Astrocyte of the spinal cord (primary cell): ENCODE data around the gene LECT2.

Experiments used
- DNase-seq: peaks from one replicate; pipeline ENCODE4 v3.0.0; 2011; ENCODE audit warnings: low read depth, low spot score
- H3K4me3 ChIP-seq: 2 replicates; pipeline ENCODE4 v1.5.1; 2011; ENCODE audit warnings: low read depth, mild to moderate bottlenecking, low read length, moderate library complexity
- in situ Hi-C: cut with HindIII; loops from 2 replicates; pipeline ENCODE4 v1.10.0; 2017; ENCODE audit warnings: low sequenced_read_pairs
- TF ChIP-seq, protein P1 (sequence below): IDR thresholded peaks from 2 replicates; pipeline ENCODE4 v1.5.1; 2012; ENCODE audit warnings: low read depth, mild to moderate bottlenecking, low read length, inconsistent platforms

Gene LECT2

DNA sequence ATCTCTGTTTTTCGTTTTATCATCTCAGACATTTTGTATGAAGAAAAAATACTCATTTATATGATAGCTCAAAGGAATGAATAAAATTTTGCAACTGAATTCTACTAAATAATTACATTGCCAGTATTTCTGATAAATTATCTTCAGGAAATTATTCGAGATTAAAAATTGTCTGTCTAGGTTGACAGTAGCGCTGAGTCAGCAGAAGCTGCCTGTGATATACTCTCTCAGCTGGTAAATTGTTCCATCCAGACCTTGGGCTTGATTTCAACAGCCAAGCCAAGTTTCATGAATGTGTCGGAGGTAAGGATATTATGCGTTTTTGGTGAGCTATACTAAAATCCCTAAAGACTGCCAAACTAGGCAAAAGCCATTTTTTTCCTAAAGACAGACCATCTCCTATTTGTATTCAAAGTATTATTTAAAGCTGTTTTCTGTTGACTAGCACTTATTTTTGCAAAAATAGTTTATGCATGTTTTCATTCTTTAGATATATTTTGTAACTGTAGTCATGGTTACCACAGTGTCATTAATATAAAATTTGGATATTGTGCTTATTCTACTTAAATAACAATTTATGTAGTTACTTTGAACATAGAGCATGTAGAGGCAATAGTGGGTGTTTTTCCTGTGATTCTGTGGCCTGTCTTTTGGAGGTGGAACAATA is 17.4 kb downstream of the LECT2 start:
- no peak for DNase-seq
- TF ChIP-seq, protein P1, sequence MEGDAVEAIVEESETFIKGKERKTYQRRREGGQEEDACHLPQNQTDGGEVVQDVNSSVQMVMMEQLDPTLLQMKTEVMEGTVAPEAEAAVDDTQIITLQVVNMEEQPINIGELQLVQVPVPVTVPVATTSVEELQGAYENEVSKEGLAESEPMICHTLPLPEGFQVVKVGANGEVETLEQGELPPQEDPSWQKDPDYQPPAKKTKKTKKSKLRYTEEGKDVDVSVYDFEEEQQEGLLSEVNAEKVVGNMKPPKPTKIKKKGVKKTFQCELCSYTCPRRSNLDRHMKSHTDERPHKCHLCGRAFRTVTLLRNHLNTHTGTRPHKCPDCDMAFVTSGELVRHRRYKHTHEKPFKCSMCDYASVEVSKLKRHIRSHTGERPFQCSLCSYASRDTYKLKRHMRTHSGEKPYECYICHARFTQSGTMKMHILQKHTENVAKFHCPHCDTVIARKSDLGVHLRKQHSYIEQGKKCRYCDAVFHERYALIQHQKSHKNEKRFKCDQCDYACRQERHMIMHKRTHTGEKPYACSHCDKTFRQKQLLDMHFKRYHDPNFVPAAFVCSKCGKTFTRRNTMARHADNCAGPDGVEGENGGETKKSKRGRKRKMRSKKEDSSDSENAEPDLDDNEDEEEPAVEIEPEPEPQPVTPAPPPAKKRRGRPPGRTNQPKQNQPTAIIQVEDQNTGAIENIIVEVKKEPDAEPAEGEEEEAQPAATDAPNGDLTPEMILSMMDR = no peak
- in situ Hi-C loops = no loop called here
- H3K4me3 ChIP-seq = no peak overlapping the region

GRCh38 chr5:135934939-135935338 is 19.8 kb downstream of the LECT2 start:
- TF ChIP-seq, protein P1 = no peak
- no peak overlapping the region for H3K4me3 ChIP-seq
- DNase-seq = peak; percentile 13
- in situ Hi-C loops = no loop called here

GRCh38 chr5:135930949-135931295 is 23.9 kb downstream of the LECT2 start:
- TF ChIP-seq, protein P1 = no peak
- in situ Hi-C loops = no loop called here
- no peak for DNase-seq
- H3K4me3 ChIP-seq = no peak overlapping the region

- peak overlapping the region; percentile 15 for H3K4me3 ChIP-seq
- DNase-seq = no peak
- TF ChIP-seq, protein P1 = no peak
- in situ Hi-C loops = no loop called here
These were observed 24.5 kb downstream of the LECT2 start for GRCh38 chr5:135930029-135930948.

DNA sequence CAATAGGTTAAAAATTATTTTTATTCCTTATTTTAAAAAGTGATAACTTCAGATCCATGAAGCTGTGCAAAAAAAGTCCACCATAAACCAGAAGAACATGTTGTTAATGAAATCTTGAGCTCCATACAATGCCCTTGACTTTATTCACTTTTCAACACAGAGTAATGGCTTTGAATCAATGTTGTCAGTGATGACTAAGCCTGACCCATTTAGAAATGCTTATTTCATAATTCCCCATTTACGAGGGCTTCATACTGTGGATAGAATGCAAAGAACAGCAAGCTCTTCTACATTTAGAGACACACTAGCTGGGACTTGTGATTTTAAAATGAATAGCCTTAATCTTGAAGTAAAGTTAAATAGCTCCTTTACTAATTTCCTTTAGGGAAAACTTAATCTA is 33.4 kb downstream of the LECT2 start:
- TF ChIP-seq, protein P1 = no peak

GRCh38 chr5:135920199-135920598 is 34.6 kb downstream of the LECT2 start:
- TF ChIP-seq, protein P1 = no peak
- no peak for DNase-seq
- no peak overlapping the region for H3K4me3 ChIP-seq
- in situ Hi-C loops = no loop called here

More for the DNA sequence above, 33.4 kb downstream of the LECT2 start:
- in situ Hi-C loops = no loop called here
- no peak overlapping the region for H3K4me3 ChIP-seq
- DNase-seq = no peak
